ENCODE results near the gene CARNS1. TPM values are rescaled to one million over a fixed set of nuclear protein-coding genes. Genes with fewer than 3 reads are reported as not detected.

CARNS1 gene
- total and polyA plus RNA-seq, 2 experiments from 2014 or later = 2.4 to 7.7 TPM

- H3K27ac ChIP-seq = no peak overlapping the region
- no peaks in the 10 kb centered on the region for H3K27me3 ChIP-seq
- H3K9me3 ChIP-seq (ENCODE audit: low read depth) = no peaks in the 10 kb centered on the region
- H3K79me2 ChIP-seq = no peaks in the 10 kb centered on the region
- H3K9me2 ChIP-seq (replicated peaks; ENCODE audit: insufficient read depth) = no peaks in the 10 kb centered on the region
- WGBS (ENCODE audit: low lambda C conversion rate, missing lambda C conversion rate) = 96% methylated on average over 20 of the region's 24 CpGs
- H3K36me3 ChIP-seq (replicated peaks; ENCODE audit: insufficient read depth, low read depth) = no peaks in the 10 kb centered on the region
- no peak for DNase-seq (ENCODE audit: low spot score)
- H3K4me1 ChIP-seq (ENCODE audit: insufficient read depth) = no peaks in the 10 kb centered on the region
- TF ChIP-seq, protein P1, sequence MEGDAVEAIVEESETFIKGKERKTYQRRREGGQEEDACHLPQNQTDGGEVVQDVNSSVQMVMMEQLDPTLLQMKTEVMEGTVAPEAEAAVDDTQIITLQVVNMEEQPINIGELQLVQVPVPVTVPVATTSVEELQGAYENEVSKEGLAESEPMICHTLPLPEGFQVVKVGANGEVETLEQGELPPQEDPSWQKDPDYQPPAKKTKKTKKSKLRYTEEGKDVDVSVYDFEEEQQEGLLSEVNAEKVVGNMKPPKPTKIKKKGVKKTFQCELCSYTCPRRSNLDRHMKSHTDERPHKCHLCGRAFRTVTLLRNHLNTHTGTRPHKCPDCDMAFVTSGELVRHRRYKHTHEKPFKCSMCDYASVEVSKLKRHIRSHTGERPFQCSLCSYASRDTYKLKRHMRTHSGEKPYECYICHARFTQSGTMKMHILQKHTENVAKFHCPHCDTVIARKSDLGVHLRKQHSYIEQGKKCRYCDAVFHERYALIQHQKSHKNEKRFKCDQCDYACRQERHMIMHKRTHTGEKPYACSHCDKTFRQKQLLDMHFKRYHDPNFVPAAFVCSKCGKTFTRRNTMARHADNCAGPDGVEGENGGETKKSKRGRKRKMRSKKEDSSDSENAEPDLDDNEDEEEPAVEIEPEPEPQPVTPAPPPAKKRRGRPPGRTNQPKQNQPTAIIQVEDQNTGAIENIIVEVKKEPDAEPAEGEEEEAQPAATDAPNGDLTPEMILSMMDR (IDR thresholded peaks at IDR 0.05; ENCODE audit: poor library complexity) = no peak
- TF ChIP-seq EZH2phosphoT487 (IDR thresholded peaks at IDR 0.05; ENCODE audit: low read depth, severe bottlenecking, unreplicated experiment) = no peak
- no peak for TF ChIP-seq EZH2 (IDR thresholded peaks at IDR 0.05; ENCODE audit: borderline replicate concordance)
- no peak overlapping the region for H3K4me2 ChIP-seq
- H2AFZ ChIP-seq = no peak overlapping the region
- H4K20me1 ChIP-seq (ENCODE audit: insufficient read depth, poor library complexity, severe bottlenecking) = no peaks in the 10 kb centered on the region
- H3K4me3 ChIP-seq = no peak overlapping the region
Observed at GRCh38 chr11:67409261-67409666, 6.2 kb upstream of the CARNS1 start.

DNA sequence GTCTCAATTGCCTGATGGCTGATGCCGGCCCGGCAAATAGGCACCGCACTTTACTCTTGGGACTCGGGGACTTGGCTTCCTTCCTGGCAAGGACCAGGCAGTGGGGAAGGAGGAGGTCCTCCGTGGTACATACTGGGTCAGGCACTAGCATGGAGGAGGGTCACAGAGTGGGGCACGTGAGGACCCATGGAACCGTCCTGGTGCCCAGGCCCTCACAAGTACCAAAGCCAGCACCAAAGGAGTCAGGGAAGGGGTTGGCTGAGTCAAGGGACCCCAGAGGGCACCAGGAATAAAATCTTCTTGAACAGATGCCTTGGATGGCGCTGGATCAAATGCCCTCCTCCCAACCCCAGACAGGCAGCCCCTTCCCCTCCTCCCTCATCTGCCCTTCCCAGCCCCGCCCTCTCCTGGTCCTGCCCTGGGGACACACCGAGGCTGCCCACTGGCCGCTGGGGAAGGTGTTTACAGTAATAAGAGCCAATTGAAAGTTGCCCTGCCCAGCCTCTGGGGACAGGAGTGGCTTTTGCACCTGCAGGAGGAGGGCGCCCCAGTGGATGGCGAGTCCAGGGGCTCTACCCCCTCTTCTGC, 5.6 kb upstream of the CARNS1 start:
- Histone ChIP-seq H4K20me1 (ENCODE audit: insufficient read depth, poor library complexity, severe bottlenecking) (no peaks in the 10 kb centered on the region), H3K36me3 (replicated peaks; ENCODE audit: insufficient read depth, low read depth) (no peaks in the 10 kb centered on the region), H3K27me3 (no peaks in the 10 kb centered on the region), H3K9me2 (replicated peaks; ENCODE audit: insufficient read depth) (no peaks in the 10 kb centered on the region), H3K4me3 (no peak overlapping the region), H3K4me2 (no peak overlapping the region), H3K27ac (no peak overlapping the region), H3K9me3 (ENCODE audit: low read depth) (no peaks in the 10 kb centered on the region), H3K79me2 (no peaks in the 10 kb centered on the region), H2AFZ (no peak overlapping the region), H3K4me1 (ENCODE audit: insufficient read depth) (peaks cover under 1% of the 10 kb centered on the region)
- no peak for DNase-seq (ENCODE audit: low spot score)
- 47% methylated on average over 13 of the region's 13 CpGs for WGBS (ENCODE audit: low lambda C conversion rate, missing lambda C conversion rate)
- no peak for TF ChIP-seq EZH2phosphoT487 (IDR thresholded peaks at IDR 0.05; ENCODE audit: low read depth, severe bottlenecking, unreplicated experiment)
- no peak for TF ChIP-seq EZH2 (IDR thresholded peaks at IDR 0.05; ENCODE audit: borderline replicate concordance)
- TF ChIP-seq, protein P1 (IDR thresholded peaks at IDR 0.05; ENCODE audit: poor library complexity) = no peak

DNA sequence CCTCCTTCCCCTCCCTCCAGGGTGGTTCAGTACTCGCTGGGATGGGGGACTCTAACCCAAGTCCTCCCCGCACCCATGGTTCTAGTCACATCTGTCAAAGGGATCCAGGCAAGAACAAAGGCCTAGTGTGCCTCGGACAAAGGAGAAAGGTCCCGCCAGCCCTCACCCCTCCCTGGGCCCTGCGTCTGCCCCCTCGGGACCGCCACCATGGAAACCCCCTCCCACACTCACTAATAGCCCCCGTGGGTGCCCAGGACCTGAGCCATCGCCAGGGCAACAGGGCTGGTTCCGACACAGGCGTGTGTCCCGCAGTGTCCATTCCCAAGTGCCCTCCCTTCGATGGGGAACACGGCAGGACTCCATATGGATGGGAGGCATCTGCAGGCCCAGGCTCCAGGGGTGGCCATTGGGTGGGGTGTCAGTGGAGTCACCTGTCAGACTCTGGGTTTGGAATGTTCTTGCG, 5.1 kb upstream of the CARNS1 start:
- Histone ChIP-seq H3K9me2 (replicated peaks; ENCODE audit: insufficient read depth) (no peaks in the 10 kb centered on the region), H3K27me3 (no peaks in the 10 kb centered on the region), H3K79me2 (no peaks in the 10 kb centered on the region), H3K4me3 (no peak overlapping the region), H2AFZ (no peak overlapping the region), H3K4me2 (no peak overlapping the region), H3K36me3 (replicated peaks; ENCODE audit: insufficient read depth, low read depth) (no peaks in the 10 kb centered on the region), H4K20me1 (ENCODE audit: insufficient read depth, poor library complexity, severe bottlenecking) (no peaks in the 10 kb centered on the region), H3K9me3 (ENCODE audit: low read depth) (no peaks in the 10 kb centered on the region), H3K4me1 (ENCODE audit: insufficient read depth) (peaks cover 6% of the 10 kb centered on the region), H3K27ac (no peak overlapping the region)
- no peak for DNase-seq (ENCODE audit: low spot score)
- 73% methylated on average over 15 of the region's 15 CpGs for WGBS (ENCODE audit: low lambda C conversion rate, missing lambda C conversion rate)
- TF ChIP-seq EZH2phosphoT487 (IDR thresholded peaks at IDR 0.05; ENCODE audit: low read depth, severe bottlenecking, unreplicated experiment) (no peak), EZH2 (IDR thresholded peaks at IDR 0.05; ENCODE audit: borderline replicate concordance) (no peak)
- TF ChIP-seq, protein P1 (IDR thresholded peaks at IDR 0.05; ENCODE audit: poor library complexity) = no peak

Measured in hepatocyte (in vitro differentiated cells).